Measurements from ENCODE around the gene HMCN2. TPM values are rescaled to one million over a fixed set of nuclear protein-coding genes. Genes with fewer than 3 reads are reported as not detected.

The HMCN2 gene
- total RNA-seq, 1 experiment from 2014 or later, result 8.6 TPM

- Mint-ChIP-seq H3K36me3 (ENCODE audit: insufficient read depth in 1 of 3, low read depth in 3 of 3) (peaks cover 2 to 36% (median 13%) of the 10 kb centered on the region in 3 experiments; a peak in 5 of 7 replicates), H3K4me1 (peaks cover 4 to 35% of the 10 kb centered on the region in 2 experiments), H3K27me3 (ENCODE audit: low read depth) (no peaks in the 10 kb centered on the region; the same call in 1 of the 2 replicates), H3K4me3 (no peak overlapping the region), H3K27ac (peak overlapping the region in 1 of 3 experiments; percentile 74; a peak in 2 of 7 replicates), H3K9me3 (no peaks in the 10 kb centered on the region)
- Histone ChIP-seq H2BK5ac (ENCODE audit: insufficient read length, low read length) (no peak overlapping the region), H3K27me3 (ENCODE audit: insufficient read depth, low read length) (no peaks in the 10 kb centered on the region), H3K4ac (ENCODE audit: low read depth, low read length) (no peak overlapping the region), H2BK120ac (ENCODE audit: low read depth, low read length, poor library complexity, severe bottlenecking) (no peak overlapping the region), H3K4me1 (ENCODE audit: insufficient read depth, low read length) (no peaks in the 10 kb centered on the region), H3K56ac (ENCODE audit: insufficient read length, low read depth, low read length) (no peak overlapping the region), H3K9me3 (ENCODE audit: control insufficient read depth, low read depth, low read length) (no peaks in the 10 kb centered on the region), H3K79me1 (ENCODE audit: insufficient read depth, low read depth, low read length, poor library complexity, severe bottlenecking) (no peaks in the 10 kb centered on the region), H4K20me1 (ENCODE audit: control insufficient read depth, insufficient read depth, insufficient read length) (no peaks in the 10 kb centered on the region), H2BK12ac (ENCODE audit: insufficient read length, low read depth, low read length) (no peak overlapping the region), H3K14ac (ENCODE audit: insufficient read depth, low read length) (no peak overlapping the region), H3K79me2 (ENCODE audit: insufficient read depth, low read length) (no peaks in the 10 kb centered on the region), H4K91ac (ENCODE audit: insufficient read length, low read depth, low read length) (no peak overlapping the region), H3K23me2 (ENCODE audit: insufficient read length, low read depth, low read length, poor library complexity, severe bottlenecking) (no peaks in the 10 kb centered on the region), H3K27ac (ENCODE audit: insufficient read length, low read depth, low read length) (no peak overlapping the region), H2BK15ac (ENCODE audit: low read depth, low read length) (no peak overlapping the region), H2AK5ac (ENCODE audit: insufficient read length, low read length) (no peak overlapping the region), H3T11ph (ENCODE audit: low read length) (no peak overlapping the region), H3K4me2 (ENCODE audit: insufficient read depth, insufficient read length, low read length) (no peak overlapping the region), H2AFZ (ENCODE audit: low read length) (no peak overlapping the region), H4K5ac (ENCODE audit: insufficient read length, low read depth, low read length) (no peak overlapping the region), H4K8ac (replicated peaks; ENCODE audit: insufficient read length, low read depth, low read length) (no peak overlapping the region), H3K18ac (ENCODE audit: insufficient read length, low read depth, low read length) (no peak overlapping the region), H2BK20ac (ENCODE audit: low read depth, low read length, poor library complexity, severe bottlenecking) (no peak overlapping the region), H3K9ac (ENCODE audit: extremely low read depth, insufficient read length, low read length) (no peak overlapping the region), H3K23ac (ENCODE audit: insufficient read length, low read depth, low read length) (no peak overlapping the region)
- no peak for TF ChIP-seq CTCF (conservative IDR thresholded peaks at IDR 0.05)
- WGBS (ENCODE audit: extremely low coverage, insufficient read length, low lambda C conversion rate), result no CpG with 5 or more reads among the region's 35 CpGs
- DNase-seq, result no peak
Measured at GRCh38 chr9:130478736-130479575, 213.4 kb downstream of the HMCN2 start.

Data from H9 (cell line).